Peyer's patch (tissue), 4 donors: Measurements from ENCODE around the gene SLC27A5. TPM values are rescaled to one million over a fixed set of nuclear protein-coding genes. Genes with fewer than 3 reads are reported as not detected.
A peak's percentile ranks its signal among the peaks of the same experiment; 100 is the strongest.

Experiments
- DNase-seq, 3 donors: peaks; one replicate each; pipeline ENCODE4 v3.0.0-alpha.2; 2017 to 2019
- H3K27ac ChIP-seq, 4 donors: fragments of 200-600 bp; sonication (generic); one replicate each; pipeline ENCODE4 v1.5.1; 2016 to 2019
- H3K27me3 ChIP-seq, 2 donors: fragments of 200-600 bp; sonication (generic); one replicate each; pipeline ENCODE4 v1.5.1; 2019
- H3K36me3 ChIP-seq, 3 donors: fragments of 200-600 bp; sonication (generic); one replicate each; pipeline ENCODE4 v1.5.1; 2016 to 2019
- H3K4me1 ChIP-seq, 4 donors: fragments of 200-600 bp; sonication (generic); one replicate each; pipeline ENCODE4 v1.5.1; 2016 to 2019
- H3K4me3 ChIP-seq, 4 donors: fragments of 200-600 bp; sonication (generic); 1 replicate in 3 of 4; 2 replicates in 1 of 4; pipeline ENCODE4 v1.5.1; 2016 to 2019; ENCODE audit warnings: mild to moderate bottlenecking in 1 of 4
- H3K9me3 ChIP-seq, 4 donors: fragments of 200-600 bp; sonication (generic); one replicate each; pipeline ENCODE4 v1.5.1; 2016 to 2019; ENCODE audit warnings: mild to moderate bottlenecking in 1 of 4
- CTCF ChIP-seq, 6 experiments: fragments of 450-650 bp in 4 of 6; fragments of 200-600 bp in 2 of 6; sonication (generic) in 1 of 6; IDR thresholded peaks; one replicate each; pipeline ENCODE4 v1.5.1; 2017 to 2019; ENCODE audit warnings: antibody characterized with exemption in 6 of 6, mild to moderate bottlenecking in 3 of 6, moderate library complexity in 1 of 6
- POLR2A ChIP-seq, 2 donors: fragments of 450-650 bp; IDR thresholded peaks; one replicate each; pipeline ENCODE4 v1.5.1; 2017; ENCODE audit warnings: antibody characterized with exemption in 2 of 2, mild to moderate bottlenecking in 2 of 2, moderate library complexity in 2 of 2
- total RNA-seq, 4 donors: library from RNA; depleted of rRNA; stranded (reverse); fragments of >200 nt; gene quantifications; one replicate each; pipeline ENCODE4 v1.1.0, GENCODE V29; 2016

SLC27A5 gene
- total RNA-seq, 4 donors from 2014 or later, result 0.88 to 6.3 (median 2.3) TPM

- H3K27me3 ChIP-seq, result no peaks in the 10 kb centered on the region
- DNase-seq, result no peak
- peaks cover 0 to 46% (median 27%) of the 10 kb centered on the region in 4 donors for H3K4me1 ChIP-seq
- peaks cover 0 to 37% (median 0%) of the 10 kb centered on the region in 3 donors for H3K36me3 ChIP-seq
- peak overlapping the region in 3 of 4 donors; percentile 89 to 100 (median 89) for H3K27ac ChIP-seq
- H3K9me3 ChIP-seq, result no peaks in the 10 kb centered on the region
- TF ChIP-seq CTCF (IDR thresholded peaks at IDR 0.05), result no peak
- TF ChIP-seq POLR2A (IDR thresholded peaks at IDR 0.05), result no peak
- H3K4me3 ChIP-seq, result no peak overlapping the region
Observed at GRCh38 chr19:58555920-58556621, 44.3 kb upstream of the SLC27A5 start.

DNA sequence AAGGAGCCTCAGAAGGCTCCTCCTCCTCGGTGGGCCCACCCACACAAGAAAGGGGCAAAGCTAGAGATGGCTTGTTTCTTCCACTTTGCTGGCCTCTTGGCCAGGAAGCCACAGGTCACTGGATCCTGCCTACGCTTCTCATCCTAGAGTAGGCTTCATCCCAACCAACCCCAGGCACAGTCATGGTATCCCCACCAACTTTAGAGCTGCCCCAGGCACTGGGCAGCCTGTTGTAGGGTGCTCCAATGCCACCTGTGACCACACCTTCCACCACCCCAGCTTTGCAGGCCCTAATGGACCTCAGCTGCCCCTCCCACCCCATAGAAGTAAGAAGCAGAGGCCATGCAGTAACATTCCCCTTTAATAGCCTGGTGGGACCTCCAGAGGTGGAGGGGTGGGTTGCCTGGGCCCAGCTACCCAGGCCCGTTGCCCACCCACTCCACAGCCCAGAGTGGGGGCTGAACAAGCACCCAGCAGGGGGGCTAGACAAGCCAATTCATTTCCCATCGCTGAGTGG is 43.6 kb upstream of the SLC27A5 start:
- peak overlapping the region; percentile 89 to 100 (median 90) for H3K27ac ChIP-seq
- no peak for DNase-seq
- H3K36me3 ChIP-seq, result peaks cover 0 to 44% (median 0%) of the 10 kb centered on the region in 3 donors
- H3K4me1 ChIP-seq, result peaks cover 0 to 46% (median 27%) of the 10 kb centered on the region in 4 donors
- H3K4me3 ChIP-seq, result peak overlapping the region; percentile 67 to 79 (median 74)
- no peaks in the 10 kb centered on the region for H3K27me3 ChIP-seq
- no peaks in the 10 kb centered on the region for H3K9me3 ChIP-seq
- TF ChIP-seq CTCF (IDR thresholded peaks at IDR 0.05), result no peak
- TF ChIP-seq POLR2A (IDR thresholded peaks at IDR 0.05), result no peak

DNA sequence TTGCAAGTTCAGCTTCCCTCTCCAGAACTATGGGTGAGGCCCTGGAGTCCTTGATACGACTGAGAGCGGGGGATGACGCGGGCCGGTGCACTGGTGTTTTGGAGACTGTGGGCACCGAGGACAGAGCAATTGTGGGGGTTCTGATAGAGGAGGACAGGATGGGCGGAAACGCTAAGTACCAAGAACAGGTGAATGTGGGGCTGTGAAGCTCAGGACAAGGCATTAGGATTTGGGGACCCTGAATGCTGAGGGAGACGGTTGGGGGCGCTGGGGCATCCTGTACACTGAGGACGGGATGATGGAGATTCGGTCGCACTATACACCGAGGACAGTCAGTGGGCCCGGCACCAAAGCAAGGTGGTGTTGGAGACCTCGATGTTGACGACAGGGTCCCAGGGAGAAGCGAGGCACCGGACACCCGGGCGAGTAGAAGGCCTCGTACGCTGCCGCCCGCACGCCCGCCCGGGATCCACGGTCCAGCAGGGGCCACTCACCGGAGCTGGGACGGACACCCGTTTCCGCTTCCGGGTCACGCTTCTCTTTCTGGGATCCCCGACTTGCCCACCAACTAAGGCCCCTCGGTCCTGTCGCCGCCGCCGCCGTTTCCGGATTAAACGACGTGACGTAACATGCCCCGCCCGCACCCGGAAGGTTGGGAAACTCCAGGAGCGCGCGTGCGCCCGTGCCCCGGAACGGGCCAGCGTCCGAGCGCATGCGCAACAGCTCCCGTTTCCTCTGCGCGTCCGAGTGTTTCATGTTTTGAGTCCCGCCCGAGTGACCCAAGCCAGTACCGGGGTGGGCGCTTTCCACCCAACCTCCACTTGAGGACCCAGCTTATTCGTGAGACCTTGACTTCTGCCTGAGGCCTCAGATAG is 42.9 kb upstream of the SLC27A5 start, which contains the start of gene CHMP2A:
TSS of gene CHMP2A (minus strand) at position 612 of the 875 bp plus-strand sequence. CDS start 893 bp downstream, outside the sequence.
- no peaks in the 10 kb centered on the region for H3K9me3 ChIP-seq
- peak; percentile 98 to 99 (median 99) for DNase-seq
- peak within 1 kb of the TSS; percentile 89 to 100 (median 90) for H3K27ac ChIP-seq
- TF ChIP-seq POLR2A (IDR thresholded peaks at IDR 0.05) (peak; percentile 76 to 78), CTCF (IDR thresholded peaks at IDR 0.05) (no peak)
- peaks cover 0 to 50% (median 0%) of the 10 kb centered on the region in 3 donors for H3K36me3 ChIP-seq
- H3K4me1 ChIP-seq, result peaks cover 0 to 41% (median 23%) of the 10 kb centered on the region in 4 donors
- H3K27me3 ChIP-seq, result no peaks in the 10 kb centered on the region
- H3K4me3 ChIP-seq, result peak within 1 kb of the TSS; percentile 67 to 79 (median 74)

- DNase-seq, result no peak
- no peaks in the 10 kb centered on the region for H3K27me3 ChIP-seq
- TF ChIP-seq CTCF (IDR thresholded peaks at IDR 0.05) (no peak), POLR2A (IDR thresholded peaks at IDR 0.05) (no peak)
- H3K4me1 ChIP-seq, result peaks cover 0 to 38% (median 22%) of the 10 kb centered on the region in 4 donors
- no peaks in the 10 kb centered on the region for H3K9me3 ChIP-seq
- peak overlapping the region; percentile 89 to 100 (median 90) for H3K27ac ChIP-seq
- peak overlapping the region; percentile 67 to 79 (median 74) for H3K4me3 ChIP-seq
- peaks cover 0 to 58% (median 0%) of the 10 kb centered on the region in 3 donors for H3K36me3 ChIP-seq
Observed at GRCh38 chr19:58553799-58554493, 42.2 kb upstream of the SLC27A5 start.

DNA sequence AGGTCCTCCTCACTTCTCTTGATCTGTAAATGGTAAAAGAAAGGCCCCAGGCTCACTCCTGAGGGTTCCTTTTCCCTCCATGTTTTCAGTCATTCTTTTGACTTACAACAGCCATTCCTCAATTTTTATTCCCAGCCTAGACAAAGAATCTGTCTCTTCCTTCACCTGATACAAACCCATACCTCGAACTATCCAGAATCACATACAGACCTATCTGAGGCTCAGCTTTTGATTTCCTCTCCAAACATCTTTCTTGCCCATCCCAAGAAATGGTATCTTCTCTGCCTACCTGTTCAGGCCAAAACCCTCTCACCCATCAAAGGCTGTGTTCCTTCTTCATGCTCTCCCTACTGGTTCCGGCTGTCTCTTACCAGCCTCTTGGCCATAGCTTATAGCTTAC is 40.9 kb upstream of the SLC27A5 start:
- peaks cover 0 to 71% (median 0%) of the 10 kb centered on the region in 3 donors for H3K36me3 ChIP-seq
- H3K4me3 ChIP-seq, result no peak overlapping the region
- no peak overlapping the region for H3K27ac ChIP-seq
- H3K27me3 ChIP-seq, result no peaks in the 10 kb centered on the region
- TF ChIP-seq POLR2A (IDR thresholded peaks at IDR 0.05), result no peak
- no peak for TF ChIP-seq CTCF (IDR thresholded peaks at IDR 0.05)
- DNase-seq, result no peak
- H3K9me3 ChIP-seq, result no peaks in the 10 kb centered on the region
- peaks cover 0 to 38% (median 21%) of the 10 kb centered on the region in 4 donors for H3K4me1 ChIP-seq
